ENCODE data around the gene ATP5F1B. TPM values are rescaled to one million over a fixed set of nuclear protein-coding genes. Genes with fewer than 3 reads are reported as not detected.

The ATP5F1B gene
- total and polyA plus RNA-seq, 2 of the 13 experiments (the other 11 are each of a cell fraction or from before 2014, with no cell fraction given): 1,051 to 1,180 TPM

DNA sequence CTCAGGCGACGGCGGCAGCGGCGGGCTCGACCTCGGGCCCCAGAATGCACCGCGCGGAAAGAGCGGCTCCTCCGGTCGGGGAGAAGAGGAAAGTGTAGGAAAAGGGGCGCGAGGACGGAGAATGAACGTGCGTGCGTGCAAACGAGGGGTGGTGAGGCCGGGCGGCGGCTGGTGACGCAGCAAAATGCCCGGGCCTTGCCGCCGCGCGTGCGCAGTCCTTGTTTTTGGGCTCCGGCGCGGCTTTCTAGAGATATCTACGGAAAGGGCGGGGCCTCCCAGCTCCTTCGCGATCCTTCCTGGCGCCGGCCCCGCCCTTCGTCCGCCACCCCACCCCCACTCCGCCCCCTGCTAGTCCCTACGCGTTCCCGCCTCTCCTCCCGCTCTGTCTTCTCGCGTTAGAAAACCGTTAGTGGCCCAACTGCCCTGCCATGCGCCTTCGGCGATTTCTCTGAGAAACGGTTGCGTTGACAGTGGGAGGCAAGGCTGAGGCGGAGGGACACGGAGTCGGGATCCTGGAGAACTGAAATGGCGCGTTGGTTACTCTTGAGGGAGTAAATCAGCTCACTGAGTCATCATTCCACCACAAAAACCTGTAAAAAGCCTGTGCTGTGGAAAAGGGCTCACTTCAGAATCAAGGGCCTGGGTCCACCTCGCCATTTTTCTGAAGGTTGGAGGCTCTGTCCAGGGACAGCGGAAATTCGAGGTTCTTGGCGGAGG, 42.5 kb upstream of the ATP5F1B start, which contains the start of gene PTGES3 (continued):
- TF ChIP-seq HIC2 (CRISPR knock-in tag; IDR thresholded peaks at IDR 0.05; ENCODE audit: low read depth) (no peak), ELF3 (CRISPR knock-in tag; IDR thresholded peaks at IDR 0.05) (peak; percentile 84), HINFP (CRISPR knock-in tag; IDR thresholded peaks at IDR 0.05; ENCODE audit: low read depth) (peak; percentile 81; the same call in 1 of the 2 replicates), ZBTB34 (CRISPR knock-in tag; IDR thresholded peaks at IDR 0.05) (no peak; the same call in 1 of the 2 replicates), AHR (CRISPR knock-in tag; IDR thresholded peaks at IDR 0.05) (peak; percentile 85; the same call in 1 of the 2 replicates), IRF2 (CRISPR knock-in tag; IDR thresholded peaks at IDR 0.05) (peak; percentile 96), ZNF746 (CRISPR knock-in tag; IDR thresholded peaks at IDR 0.05) (peak; percentile 88), ETV5 (CRISPR knock-in tag; IDR thresholded peaks at IDR 0.05; ENCODE audit: borderline replicate concordance) (0 out of 2 replicates have a peak, but pooled peaks have one; percentile 37), SYNCRIP (IDR thresholded peaks at IDR 0.05; ENCODE audit: insufficient read depth, low read depth, low read length) (no peak), BORCS8-MEF2B (CRISPR knock-in tag; IDR thresholded peaks at IDR 0.05) (peak; percentile 97), KDM5B (CRISPR knock-in tag; IDR thresholded peaks at IDR 0.05; ENCODE audit: borderline replicate concordance) (peak; percentile 91; the same call in 1 of the 2 replicates), ZFP36 (IDR thresholded peaks at IDR 0.05; ENCODE audit: borderline replicate concordance, low read depth, low read length, partially characterized antibody) (no peak), SRSF4 (IDR thresholded peaks at IDR 0.05; ENCODE audit: low read depth, low read length, poor library complexity, severe bottlenecking) (no peak), ZNF263 (CRISPR knock-in tag; IDR thresholded peaks at IDR 0.05) (peak; percentile 44; the same call in 1 of the 2 replicates), ZNF30 (CRISPR knock-in tag; IDR thresholded peaks at IDR 0.05) (no peak)
- TF ChIP-seq, protein P1, sequence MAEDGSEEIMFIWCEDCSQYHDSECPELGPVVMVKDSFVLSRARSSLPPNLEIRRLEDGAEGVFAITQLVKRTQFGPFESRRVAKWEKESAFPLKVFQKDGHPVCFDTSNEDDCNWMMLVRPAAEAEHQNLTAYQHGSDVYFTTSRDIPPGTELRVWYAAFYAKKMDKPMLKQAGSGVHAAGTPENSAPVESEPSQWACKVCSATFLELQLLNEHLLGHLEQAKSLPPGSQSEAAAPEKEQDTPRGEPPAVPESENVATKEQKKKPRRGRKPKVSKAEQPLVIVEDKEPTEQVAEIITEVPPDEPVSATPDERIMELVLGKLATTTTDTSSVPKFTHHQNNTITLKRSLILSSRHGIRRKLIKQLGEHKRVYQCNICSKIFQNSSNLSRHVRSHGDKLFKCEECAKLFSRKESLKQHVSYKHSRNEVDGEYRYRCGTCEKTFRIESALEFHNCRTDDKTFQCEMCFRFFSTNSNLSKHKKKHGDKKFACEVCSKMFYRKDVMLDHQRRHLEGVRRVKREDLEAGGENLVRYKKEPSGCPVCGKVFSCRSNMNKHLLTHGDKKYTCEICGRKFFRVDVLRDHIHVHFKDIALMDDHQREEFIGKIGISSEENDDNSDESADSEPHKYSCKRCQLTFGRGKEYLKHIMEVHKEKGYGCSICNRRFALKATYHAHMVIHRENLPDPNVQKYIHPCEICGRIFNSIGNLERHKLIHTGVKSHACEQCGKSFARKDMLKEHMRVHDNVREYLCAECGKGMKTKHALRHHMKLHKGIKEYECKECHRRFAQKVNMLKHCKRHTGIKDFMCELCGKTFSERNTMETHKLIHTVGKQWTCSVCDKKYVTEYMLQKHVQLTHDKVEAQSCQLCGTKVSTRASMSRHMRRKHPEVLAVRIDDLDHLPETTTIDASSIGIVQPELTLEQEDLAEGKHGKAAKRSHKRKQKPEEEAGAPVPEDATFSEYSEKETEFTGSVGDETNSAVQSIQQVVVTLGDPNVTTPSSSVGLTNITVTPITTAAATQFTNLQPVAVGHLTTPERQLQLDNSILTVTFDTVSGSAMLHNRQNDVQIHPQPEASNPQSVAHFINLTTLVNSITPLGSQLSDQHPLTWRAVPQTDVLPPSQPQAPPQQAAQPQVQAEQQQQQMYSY (CRISPR knock-in tag; IDR thresholded peaks at IDR 0.05): peak; percentile 72
- TF ChIP-seq, protein P2, sequence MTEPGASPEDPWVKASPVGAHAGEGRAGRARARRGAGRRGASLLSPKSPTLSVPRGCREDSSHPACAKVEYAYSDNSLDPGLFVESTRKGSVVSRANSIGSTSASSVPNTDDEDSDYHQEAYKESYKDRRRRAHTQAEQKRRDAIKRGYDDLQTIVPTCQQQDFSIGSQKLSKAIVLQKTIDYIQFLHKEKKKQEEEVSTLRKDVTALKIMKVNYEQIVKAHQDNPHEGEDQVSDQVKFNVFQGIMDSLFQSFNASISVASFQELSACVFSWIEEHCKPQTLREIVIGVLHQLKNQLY (CRISPR knock-in tag; IDR thresholded peaks at IDR 0.05): peak; percentile 15; the same call in 1 of the 2 replicates
- TF ChIP-seq, protein P3, sequence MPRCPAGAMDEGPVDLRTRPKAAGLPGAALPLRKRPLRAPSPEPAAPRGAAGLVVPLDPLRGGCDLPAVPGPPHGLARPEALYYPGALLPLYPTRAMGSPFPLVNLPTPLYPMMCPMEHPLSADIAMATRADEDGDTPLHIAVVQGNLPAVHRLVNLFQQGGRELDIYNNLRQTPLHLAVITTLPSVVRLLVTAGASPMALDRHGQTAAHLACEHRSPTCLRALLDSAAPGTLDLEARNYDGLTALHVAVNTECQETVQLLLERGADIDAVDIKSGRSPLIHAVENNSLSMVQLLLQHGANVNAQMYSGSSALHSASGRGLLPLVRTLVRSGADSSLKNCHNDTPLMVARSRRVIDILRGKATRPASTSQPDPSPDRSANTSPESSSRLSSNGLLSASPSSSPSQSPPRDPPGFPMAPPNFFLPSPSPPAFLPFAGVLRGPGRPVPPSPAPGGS (CRISPR knock-in tag; IDR thresholded peaks at IDR 0.05): peak; percentile 98

Measured in HepG2 (cell line).